Calu3 (cell line): Measurements from ENCODE around the gene ANKS6. TPM values are rescaled to one million over a fixed set of nuclear protein-coding genes. Genes with fewer than 3 reads are reported as not detected.

Experiments used
- BruUV-seq: library from RNA; stranded (reverse); fragments of 400-500 nt; replicated peaks from 2 replicates; lab custom pipeline; 2021; lab: Mats Ljungman, UMichigan
- CTCF ChIA-PET: fragments of 300-600 bp; sonication (Branson Sonifier 250); formaldehyde crosslinking; loops from one replicate; lab custom pipeline; 2022; ENCODE audit warnings: antibody characterized with exemption; lab: Charles Lee
- DNase-seq: peaks from one replicate; pipeline ENCODE4 v3.0.0; 2022
- H3K27ac Mint-ChIP-seq: one replicate; pipeline ENCODE4 v1.8.0; 2022; ENCODE audit warnings: mixed read lengths; ENCODE audit not compliant: unreplicated experiment
- H3K27me3 Mint-ChIP-seq: one replicate; pipeline ENCODE4 v1.8.0; 2022; ENCODE audit warnings: mixed read lengths; ENCODE audit not compliant: unreplicated experiment
- H3K36me3 Mint-ChIP-seq: one replicate; pipeline ENCODE4 v1.8.0; 2022; ENCODE audit warnings: mild to moderate bottlenecking, moderate library complexity, mixed read lengths; ENCODE audit not compliant: insufficient read depth, unreplicated experiment
- H3K4me1 Mint-ChIP-seq: one replicate; pipeline ENCODE4 v1.8.0; 2022; ENCODE audit warnings: mild to moderate bottlenecking, low read depth, mixed read lengths; ENCODE audit not compliant: unreplicated experiment
- H3K4me3 Mint-ChIP-seq: one replicate; pipeline ENCODE4 v1.8.0; 2022; ENCODE audit warnings: mild to moderate bottlenecking, low read depth, moderate library complexity, mixed read lengths; ENCODE audit not compliant: unreplicated experiment
- H3K9me3 Mint-ChIP-seq: one replicate; pipeline ENCODE4 v1.8.0; 2022; ENCODE audit warnings: low read depth, mixed read lengths; ENCODE audit not compliant: unreplicated experiment
- intact Hi-C: fragments of 100-400 bp; cut with micrococcal nuclease; formaldehyde crosslinking; loops from one replicate; pipeline ENCODE4 v1.10.0; 2022; ENCODE audit not compliant: unreplicated experiment
- total RNA-seq: library from RNA; stranded (reverse); gene quantifications from 2 replicates; pipeline ENCODE4 v1.2.3, GENCODE V29; 2022
- TF ChIP-seq, protein P1 (sequence below): fragments of 200-600 bp; IDR thresholded peaks from one replicate; pipeline ENCODE4 v1.8.0; 2022; ENCODE audit warnings: antibody characterized with exemption; ENCODE audit not compliant: unreplicated experiment

The ANKS6 gene
- total RNA-seq, 1 experiment from 2014 or later = 31.5 TPM

DNA sequence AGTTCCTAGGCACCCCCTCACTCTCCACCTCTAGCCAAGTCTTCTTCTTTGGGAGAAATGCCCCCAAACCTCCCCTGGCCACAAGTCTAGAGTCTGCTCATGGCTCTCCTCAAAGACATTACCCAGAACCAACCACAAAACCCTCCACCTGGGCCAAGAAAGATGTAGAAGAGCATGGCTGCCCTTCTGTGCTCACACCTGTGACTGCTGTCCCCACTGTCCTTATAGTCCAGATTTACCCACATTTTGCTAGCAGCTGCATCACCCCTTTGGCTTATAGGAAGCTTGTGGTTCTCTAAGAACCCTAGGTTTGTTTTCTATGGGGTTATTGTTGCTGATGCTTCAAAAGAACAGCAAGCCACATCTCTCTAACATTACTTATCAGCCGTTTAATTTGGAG lies 81.5 kb downstream of the ANKS6 start:
- TF ChIP-seq, protein P1, sequence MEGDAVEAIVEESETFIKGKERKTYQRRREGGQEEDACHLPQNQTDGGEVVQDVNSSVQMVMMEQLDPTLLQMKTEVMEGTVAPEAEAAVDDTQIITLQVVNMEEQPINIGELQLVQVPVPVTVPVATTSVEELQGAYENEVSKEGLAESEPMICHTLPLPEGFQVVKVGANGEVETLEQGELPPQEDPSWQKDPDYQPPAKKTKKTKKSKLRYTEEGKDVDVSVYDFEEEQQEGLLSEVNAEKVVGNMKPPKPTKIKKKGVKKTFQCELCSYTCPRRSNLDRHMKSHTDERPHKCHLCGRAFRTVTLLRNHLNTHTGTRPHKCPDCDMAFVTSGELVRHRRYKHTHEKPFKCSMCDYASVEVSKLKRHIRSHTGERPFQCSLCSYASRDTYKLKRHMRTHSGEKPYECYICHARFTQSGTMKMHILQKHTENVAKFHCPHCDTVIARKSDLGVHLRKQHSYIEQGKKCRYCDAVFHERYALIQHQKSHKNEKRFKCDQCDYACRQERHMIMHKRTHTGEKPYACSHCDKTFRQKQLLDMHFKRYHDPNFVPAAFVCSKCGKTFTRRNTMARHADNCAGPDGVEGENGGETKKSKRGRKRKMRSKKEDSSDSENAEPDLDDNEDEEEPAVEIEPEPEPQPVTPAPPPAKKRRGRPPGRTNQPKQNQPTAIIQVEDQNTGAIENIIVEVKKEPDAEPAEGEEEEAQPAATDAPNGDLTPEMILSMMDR = no peak
- no TSS peak for BruUV-seq
- CTCF ChIA-PET = no interaction called here
- Mint-ChIP-seq H3K4me3 (no peak overlapping the region), H3K27me3 (peaks cover 69% of the 10 kb centered on the region), H3K27ac (no peak overlapping the region), H3K9me3 (no peaks in the 10 kb centered on the region), H3K36me3 (no peaks in the 10 kb centered on the region), H3K4me1 (no peaks in the 10 kb centered on the region)
- DNase-seq = no peak
- intact Hi-C loops = no loop called here

- H3K4me3 Mint-ChIP-seq = no peak overlapping the region
- no peaks in the 10 kb centered on the region for H3K9me3 Mint-ChIP-seq
- TF ChIP-seq, protein P1 = no peak
- no peaks in the 10 kb centered on the region for H3K4me1 Mint-ChIP-seq
- H3K27me3 Mint-ChIP-seq = peaks cover 80% of the 10 kb centered on the region
- CTCF ChIA-PET = no interaction called here
- DNase-seq = no peak
- no peaks in the 10 kb centered on the region for H3K36me3 Mint-ChIP-seq
- intact Hi-C loops = no loop called here
- BruUV-seq = no TSS peak
- H3K27ac Mint-ChIP-seq = no peak overlapping the region
Observed at GRCh38 chr9:98712987-98713386, 83.4 kb downstream of the ANKS6 start.

DNA sequence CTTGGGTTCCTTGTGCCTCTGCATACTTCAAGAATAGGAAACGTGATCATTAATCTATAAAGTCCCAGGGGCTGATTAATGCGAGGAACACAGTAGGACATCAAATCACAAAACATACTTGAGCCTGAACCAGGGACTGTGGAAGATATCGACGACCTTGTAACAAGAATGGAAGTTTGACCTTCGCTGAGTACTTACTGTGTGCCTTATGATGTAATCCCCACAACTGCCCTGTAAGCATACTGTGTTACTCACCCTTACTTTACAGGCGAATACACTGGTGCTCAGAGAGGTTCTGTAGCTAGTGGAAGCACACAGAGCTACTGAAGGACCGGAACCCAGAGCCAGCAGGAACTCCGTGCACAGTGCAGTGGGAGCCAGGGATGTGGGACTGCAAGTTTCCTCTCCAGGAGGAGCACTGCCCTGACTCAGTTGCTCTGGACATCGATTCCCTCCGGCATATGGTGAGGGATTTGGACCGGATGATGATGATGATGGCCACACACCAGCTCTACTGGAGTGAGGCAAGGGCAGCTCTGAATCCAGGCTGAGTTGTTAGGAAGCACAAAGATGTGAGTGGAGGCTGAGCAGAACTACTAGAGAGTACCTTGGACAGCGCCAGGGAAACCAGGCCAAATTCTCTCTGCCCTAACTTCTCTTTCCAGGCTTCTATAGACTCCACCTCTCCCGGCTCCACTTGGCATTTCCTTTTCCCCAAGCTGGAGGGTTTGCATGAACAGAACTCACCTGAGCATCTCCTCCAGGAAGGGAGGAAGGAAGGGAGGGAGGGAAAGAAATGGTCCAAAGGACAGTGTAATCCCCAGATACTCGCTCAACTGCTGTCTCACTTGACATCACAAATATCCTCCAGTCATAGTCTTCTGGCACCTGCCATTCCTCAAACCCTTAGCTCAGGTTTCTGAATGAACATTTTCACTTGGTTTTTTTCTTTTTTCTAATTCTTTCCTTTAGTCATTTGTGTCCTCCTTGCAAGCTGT lies 86.1 kb downstream of the ANKS6 start:
- intact Hi-C loops = loop anchor here (10.0 kb wide), 2 partner anchors 135 to 395 kb away; no protein-coding TSS in a partner anchor
- peak overlapping the region; percentile 43 for H3K4me3 Mint-ChIP-seq
- TF ChIP-seq, protein P1 = no peak
- H3K36me3 Mint-ChIP-seq = no peaks in the 10 kb centered on the region
- no peaks in the 10 kb centered on the region for H3K4me1 Mint-ChIP-seq
- H3K27me3 Mint-ChIP-seq = peaks cover 82% of the 10 kb centered on the region
- BruUV-seq = no TSS peak
- peak; percentile 10 for DNase-seq
- no peaks in the 10 kb centered on the region for H3K9me3 Mint-ChIP-seq
- CTCF ChIA-PET = no interaction called here
- H3K27ac Mint-ChIP-seq = no peak overlapping the region

GRCh38 chr9:98708933-98709911 lies 87.1 kb downstream of the ANKS6 start, which contains the start of gene GABBR2:
Gene GABBR2, minus strand, starts transcription at chr9:98708935. Its CDS starts 198 bp downstream, at chr9:98708737.
- Mint-ChIP-seq H3K9me3 (no peaks in the 10 kb centered on the region), H3K36me3 (no peaks in the 10 kb centered on the region), H3K27ac (no peak within 1 kb of the TSS), H3K27me3 (peaks cover 82% of the 10 kb centered on the region), H3K4me3 (peak within 1 kb of the TSS; percentile 43), H3K4me1 (no peaks in the 10 kb centered on the region)
- BruUV-seq = no TSS peak
- TF ChIP-seq, protein P1 = no peak
- intact Hi-C loops = loop anchor here (10.0 kb wide), 2 partner anchors 134 to 394 kb away; no protein-coding TSS in a partner anchor
- peak; percentile 10 for DNase-seq
- CTCF ChIA-PET = no interaction called here
